ENCODE measurements around the gene ZNF385C.

Gene ZNF385C

GRCh38 chr17:42092939-42093338 is 5.3 kb downstream of the ZNF385C start:
- no peak for TF ChIP-seq FOXP2 (optimal IDR thresholded peaks at IDR 0.05; ENCODE audit: control extremely low read depth, extremely low read length, insufficient read depth)
- TF ChIP-seq POLR2AphosphoS5 (IDR thresholded peaks at IDR 0.05; ENCODE audit: borderline replicate concordance, low read depth, low read length), result no peak
- TF ChIP-seq EZH2 (IDR thresholded peaks at IDR 0.05), result no peak
- no peak for DNase-seq (ENCODE audit: low read depth, low spot score)
- Histone ChIP-seq H3K4me3 (no peak overlapping the region), H3K9ac (ENCODE audit: insufficient read length) (no peak overlapping the region), H3K9me3 (ENCODE audit: low read depth, low read length) (no peaks in the 10 kb centered on the region), H3K27ac (no peak overlapping the region), H3K36me3 (ENCODE audit: insufficient read depth, low read length) (no peaks in the 10 kb centered on the region)

- TF ChIP-seq FOXP2 (optimal IDR thresholded peaks at IDR 0.05; ENCODE audit: control extremely low read depth, extremely low read length, insufficient read depth) (no peak), EZH2 (IDR thresholded peaks at IDR 0.05) (no peak), POLR2AphosphoS5 (IDR thresholded peaks at IDR 0.05; ENCODE audit: borderline replicate concordance, low read depth, low read length) (no peak)
- Histone ChIP-seq H3K4me3 (no peak overlapping the region), H3K9ac (ENCODE audit: insufficient read length) (no peak overlapping the region), H3K36me3 (ENCODE audit: insufficient read depth, low read length) (no peaks in the 10 kb centered on the region), H3K9me3 (ENCODE audit: low read depth, low read length) (no peaks in the 10 kb centered on the region), H3K27ac (no peak overlapping the region)
- DNase-seq (ENCODE audit: low read depth, low spot score), result no peak
Observed at GRCh38 chr17:42090964-42091790, 7.1 kb downstream of the ZNF385C start.

DNA sequence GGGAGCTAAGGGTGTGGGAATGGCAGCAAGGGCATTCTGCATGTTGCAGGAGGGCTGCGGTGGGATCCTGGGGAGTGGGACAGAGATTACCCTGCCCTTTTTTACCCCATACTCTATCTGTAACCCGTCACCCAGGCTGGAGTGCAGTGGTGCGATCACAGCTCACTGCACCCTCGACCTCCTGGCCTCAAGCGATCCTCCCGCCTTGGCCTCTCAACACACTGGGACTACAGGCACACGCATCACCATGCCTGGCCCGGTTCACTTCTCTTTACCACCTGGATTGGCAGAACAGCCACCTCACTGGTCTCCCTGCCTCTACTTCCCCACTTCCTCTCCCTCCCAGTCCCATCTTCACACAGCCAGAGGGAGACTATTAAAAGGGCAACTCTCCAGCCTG is 9.5 kb downstream of the ZNF385C start:
- no peak overlapping the region for H3K9ac ChIP-seq (ENCODE audit: insufficient read length)
- no peak for TF ChIP-seq EZH2 (IDR thresholded peaks at IDR 0.05)
- TF ChIP-seq POLR2AphosphoS5 (IDR thresholded peaks at IDR 0.05; ENCODE audit: borderline replicate concordance, low read depth, low read length), result no peak
- no peak for TF ChIP-seq FOXP2 (optimal IDR thresholded peaks at IDR 0.05; ENCODE audit: control extremely low read depth, extremely low read length, insufficient read depth)
- H3K36me3 ChIP-seq (ENCODE audit: insufficient read depth, low read length), result no peaks in the 10 kb centered on the region
- no peaks in the 10 kb centered on the region for H3K9me3 ChIP-seq (ENCODE audit: low read depth, low read length)
- no peak overlapping the region for H3K4me3 ChIP-seq
- no peak overlapping the region for H3K27ac ChIP-seq
- no peak for DNase-seq (ENCODE audit: low read depth, low spot score)

DNA sequence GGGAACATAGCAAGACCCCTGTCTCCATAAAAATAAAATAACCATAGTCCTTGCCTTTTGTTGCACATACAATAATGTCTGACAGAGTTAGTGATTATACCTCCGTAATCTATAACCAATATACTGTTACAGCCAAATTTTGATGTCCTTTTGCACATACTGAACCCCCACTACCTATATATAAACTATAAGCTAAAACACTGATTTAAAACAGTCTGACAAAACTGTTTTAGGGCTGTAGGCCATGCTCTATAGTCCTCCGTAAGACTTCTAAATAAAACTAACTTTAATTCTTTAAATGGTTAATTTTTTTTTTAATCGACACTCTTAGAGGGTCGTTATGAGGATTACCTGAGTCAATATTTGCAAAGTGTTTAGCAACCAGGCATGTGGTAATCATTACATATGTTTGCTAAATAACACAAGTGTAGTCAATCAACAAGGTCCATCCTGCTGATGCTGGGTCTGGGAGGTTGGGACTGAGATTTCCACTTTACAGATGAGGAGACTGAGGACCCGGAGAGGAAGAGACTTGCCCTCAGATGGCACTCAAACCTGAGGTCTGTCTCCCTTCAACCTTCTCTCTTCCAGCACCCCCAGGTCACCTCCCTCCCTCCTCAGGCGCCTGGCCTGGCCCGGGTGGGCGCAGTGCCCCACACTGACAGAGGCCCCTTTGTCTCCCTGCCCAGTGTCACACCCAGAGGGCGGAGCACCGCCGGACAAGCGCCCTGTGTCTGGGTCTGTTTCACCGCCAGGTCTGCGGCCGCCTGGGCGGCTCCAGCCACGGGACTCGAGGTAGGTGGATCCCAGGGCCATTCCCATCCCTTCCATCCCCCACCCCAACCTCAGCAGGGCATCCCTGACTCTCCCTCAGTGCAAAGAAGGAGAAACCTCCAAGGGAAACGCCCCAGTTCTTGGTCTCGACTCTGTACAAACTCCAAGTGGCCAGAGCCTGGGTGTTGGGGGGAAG is 10.3 kb downstream of the ZNF385C start:
- Histone ChIP-seq H3K9ac (ENCODE audit: insufficient read length) (no peak overlapping the region), H3K9me3 (ENCODE audit: low read depth, low read length) (no peaks in the 10 kb centered on the region), H3K4me3 (no peak overlapping the region), H3K36me3 (ENCODE audit: insufficient read depth, low read length) (no peaks in the 10 kb centered on the region), H3K27ac (no peak overlapping the region)
- TF ChIP-seq POLR2AphosphoS5 (IDR thresholded peaks at IDR 0.05; ENCODE audit: borderline replicate concordance, low read depth, low read length) (no peak), FOXP2 (optimal IDR thresholded peaks at IDR 0.05; ENCODE audit: control extremely low read depth, extremely low read length, insufficient read depth) (no peak), EZH2 (IDR thresholded peaks at IDR 0.05) (no peak)
- DNase-seq (ENCODE audit: low read depth, low spot score), result no peak

DNA sequence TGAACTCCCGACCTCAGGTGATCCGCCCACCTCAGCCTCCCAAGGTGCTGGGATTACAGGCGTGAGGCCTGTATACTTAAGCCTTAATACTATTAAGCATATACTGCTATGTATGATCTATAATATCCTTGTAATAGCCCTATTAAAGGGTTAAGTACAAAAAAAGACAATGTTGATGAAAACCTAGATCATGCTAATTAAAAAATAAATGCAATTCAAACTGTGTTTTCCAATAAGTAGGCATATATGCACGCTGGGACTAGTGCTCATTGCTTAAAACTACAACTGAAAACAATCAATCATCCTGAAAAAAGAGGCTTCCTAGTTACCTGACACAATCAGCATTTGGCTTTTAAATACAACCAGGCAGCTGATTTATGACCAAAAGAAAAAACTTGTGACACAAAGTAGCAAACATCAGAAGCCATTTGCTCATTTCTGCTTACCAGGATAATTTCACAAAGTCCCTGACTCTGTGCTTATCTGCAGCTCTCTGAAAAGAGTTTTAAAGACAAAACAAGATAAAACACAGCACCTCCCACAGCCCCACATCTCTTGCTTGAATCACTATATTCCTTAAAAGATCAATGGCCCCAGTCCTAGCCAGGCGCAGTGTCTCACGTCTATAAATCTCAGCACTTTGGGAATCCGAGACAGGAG is 11.1 kb downstream of the ZNF385C start:
- H3K4me3 ChIP-seq, result no peak overlapping the region
- no peak overlapping the region for H3K9ac ChIP-seq (ENCODE audit: insufficient read length)
- H3K9me3 ChIP-seq (ENCODE audit: low read depth, low read length), result no peaks in the 10 kb centered on the region
- no peaks in the 10 kb centered on the region for H3K36me3 ChIP-seq (ENCODE audit: insufficient read depth, low read length)
- no peak overlapping the region for H3K27ac ChIP-seq
- TF ChIP-seq POLR2AphosphoS5 (IDR thresholded peaks at IDR 0.05; ENCODE audit: borderline replicate concordance, low read depth, low read length) (no peak), FOXP2 (optimal IDR thresholded peaks at IDR 0.05; ENCODE audit: control extremely low read depth, extremely low read length, insufficient read depth) (no peak), EZH2 (IDR thresholded peaks at IDR 0.05) (no peak)
- DNase-seq (ENCODE audit: low read depth, low spot score), result no peak

- Histone ChIP-seq H3K9me3 (ENCODE audit: low read depth, low read length) (no peaks in the 10 kb centered on the region), H3K9ac (ENCODE audit: insufficient read length) (no peak overlapping the region), H3K27ac (no peak overlapping the region), H3K36me3 (ENCODE audit: insufficient read depth, low read length) (no peaks in the 10 kb centered on the region), H3K4me3 (no peak overlapping the region)
- TF ChIP-seq FOXP2 (optimal IDR thresholded peaks at IDR 0.05; ENCODE audit: control extremely low read depth, extremely low read length, insufficient read depth) (no peak), POLR2AphosphoS5 (IDR thresholded peaks at IDR 0.05; ENCODE audit: borderline replicate concordance, low read depth, low read length) (no peak), EZH2 (IDR thresholded peaks at IDR 0.05) (no peak)
- DNase-seq (ENCODE audit: low read depth, low spot score), result no peak
Observed at GRCh38 chr17:42081516-42082129, 16.6 kb downstream of the ZNF385C start.

DNA sequence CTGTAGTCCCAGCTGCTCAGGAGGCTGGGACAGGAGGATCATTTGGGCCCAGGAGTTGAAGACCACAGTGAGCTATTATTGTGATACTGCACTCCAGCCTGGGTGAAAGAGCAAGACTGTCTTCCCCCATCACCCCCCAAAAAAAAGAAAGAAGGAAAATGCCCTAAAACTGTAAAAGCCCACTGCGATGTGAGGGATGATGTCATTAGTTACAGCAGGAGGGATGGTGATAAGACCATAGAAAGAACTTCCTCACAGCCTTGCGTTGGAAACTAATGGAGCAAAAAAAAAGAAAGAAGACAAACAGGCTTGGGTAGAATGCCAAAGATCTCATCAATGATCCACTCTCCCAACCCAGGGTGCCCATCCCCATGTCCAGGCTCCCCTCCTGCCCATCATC is 18.7 kb downstream of the ZNF385C start:
- Histone ChIP-seq H3K4me3 (no peak overlapping the region), H3K36me3 (ENCODE audit: insufficient read depth, low read length) (no peaks in the 10 kb centered on the region), H3K9me3 (ENCODE audit: low read depth, low read length) (no peaks in the 10 kb centered on the region), H3K9ac (ENCODE audit: insufficient read length) (no peak overlapping the region), H3K27ac (no peak overlapping the region)
- no peak for DNase-seq (ENCODE audit: low read depth, low spot score)
- TF ChIP-seq POLR2AphosphoS5 (IDR thresholded peaks at IDR 0.05; ENCODE audit: borderline replicate concordance, low read depth, low read length) (no peak), FOXP2 (optimal IDR thresholded peaks at IDR 0.05; ENCODE audit: control extremely low read depth, extremely low read length, insufficient read depth) (no peak), EZH2 (IDR thresholded peaks at IDR 0.05) (no peak)
